ENCODE results near the gene KIAA0513.

The KIAA0513 gene

DNA sequence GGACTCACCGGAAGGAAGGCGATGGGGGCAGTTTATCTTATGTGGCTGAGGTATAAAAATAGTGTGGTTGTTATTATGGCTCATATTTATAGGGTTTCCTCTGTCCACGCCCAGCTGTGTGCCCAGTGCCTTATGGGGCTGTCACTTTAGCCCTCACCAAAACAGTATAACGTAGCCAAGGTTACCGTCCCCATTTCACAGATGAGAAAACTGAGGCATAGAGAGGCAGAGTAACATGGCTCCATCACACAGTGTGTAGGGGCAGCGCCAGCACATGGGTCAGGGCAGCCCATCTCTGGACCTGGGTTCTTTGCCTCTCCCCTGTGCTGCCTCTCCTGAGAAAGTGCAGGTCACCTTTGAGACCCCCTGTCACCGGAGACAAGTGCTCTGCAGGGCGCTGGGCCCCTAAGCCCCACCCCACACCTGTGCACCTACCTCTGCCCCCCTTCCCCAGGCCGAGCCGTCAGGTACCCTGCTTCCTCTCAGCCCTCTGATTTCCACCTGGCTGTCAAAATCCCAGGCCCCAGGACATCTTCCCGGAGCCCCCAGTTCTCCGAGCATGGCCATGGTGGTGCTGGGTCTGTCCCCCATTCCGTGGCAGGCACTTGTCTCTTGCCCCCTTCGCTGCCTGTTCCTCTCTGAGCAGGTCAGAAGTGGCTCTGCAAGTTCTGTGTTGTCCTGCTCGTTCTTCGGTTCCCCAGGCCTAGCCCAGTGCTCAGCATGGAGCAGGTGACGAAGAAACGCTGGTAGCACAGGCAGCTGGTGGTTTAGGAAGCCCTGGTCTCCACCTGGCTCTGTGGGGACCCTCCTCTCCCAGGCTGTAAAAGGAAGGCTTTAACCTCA, 7.2 kb downstream of the KIAA0513 start:
- ATAC-seq = no peak
- Mint-ChIP-seq H3K9me3 (no peaks in the 10 kb centered on the region), H3K4me1 (peaks cover 25% of the 10 kb centered on the region), H3K27me3 (no peaks in the 10 kb centered on the region), H3K4me3 (no peak overlapping the region), H3K27ac (no peak overlapping the region)
- no peak for DNase-seq

DNA sequence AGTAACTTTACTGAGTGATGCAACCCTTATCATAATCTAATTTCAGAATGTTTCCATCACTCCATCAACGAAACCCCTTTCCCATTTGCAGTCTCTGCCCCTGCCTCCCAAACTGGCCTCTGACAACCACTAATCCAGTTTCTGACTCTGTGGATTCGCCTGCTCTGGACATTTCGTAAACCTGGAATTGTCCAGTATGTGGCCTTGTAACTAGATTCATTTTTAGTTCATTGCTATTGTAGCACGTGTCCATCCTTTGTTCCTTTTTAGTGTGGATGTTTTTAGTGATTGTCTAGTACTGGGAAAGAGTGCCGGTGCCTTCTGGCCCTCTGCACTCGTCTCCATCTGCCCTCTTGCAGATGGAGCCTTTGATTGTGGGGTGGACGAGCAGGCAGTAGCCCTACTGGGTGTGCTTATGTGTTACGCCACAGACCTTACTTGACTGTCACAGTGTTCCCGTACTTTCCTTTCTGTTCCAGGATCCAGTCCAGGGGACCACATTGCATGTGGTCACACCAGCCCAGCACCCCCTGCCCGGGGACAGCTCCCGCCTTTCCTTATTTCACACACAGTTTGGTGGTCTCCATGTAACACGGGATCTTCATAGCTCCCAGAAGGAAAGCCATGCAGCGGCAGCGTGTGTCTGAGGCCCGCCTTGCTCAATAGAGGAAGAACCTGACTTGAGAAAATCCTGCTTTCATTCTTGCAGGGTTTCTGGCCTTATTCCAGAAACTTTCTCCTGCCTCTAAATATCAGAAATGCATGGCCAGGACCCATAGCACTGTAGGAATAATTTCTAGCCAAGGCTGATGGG, 8.8 kb downstream of the KIAA0513 start:
- DNase-seq = no peak
- no peaks in the 10 kb centered on the region for H3K27me3 Mint-ChIP-seq
- peak overlapping the region in 1 of 2 donors; percentile 80 for H3K27ac Mint-ChIP-seq
- H3K4me1 Mint-ChIP-seq = peaks cover 14% of the 10 kb centered on the region
- H3K9me3 Mint-ChIP-seq = no peaks in the 10 kb centered on the region
- no peak overlapping the region for H3K4me3 Mint-ChIP-seq
- ATAC-seq = no peak

DNA sequence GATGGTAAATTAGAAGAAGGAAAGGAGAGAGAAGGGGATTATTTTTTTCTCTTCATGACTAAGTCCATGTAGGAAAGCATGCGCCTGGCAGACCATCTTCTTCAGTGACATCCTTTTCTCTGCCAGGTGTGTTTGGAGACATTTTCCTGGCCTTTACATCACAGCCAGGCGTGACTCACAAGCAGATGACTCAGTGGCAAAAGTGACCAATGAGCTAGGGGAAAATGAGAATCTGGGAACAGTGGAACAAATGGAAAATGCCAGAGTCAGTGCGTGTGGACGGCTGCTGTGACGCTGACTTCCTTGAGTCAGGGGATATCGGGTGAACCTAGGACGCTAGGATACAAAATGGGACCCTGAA, 9.4 kb downstream of the KIAA0513 start:
- DNase-seq = no peak
- Mint-ChIP-seq H3K4me1 (peaks cover 14% of the 10 kb centered on the region), H3K4me3 (no peak overlapping the region), H3K27ac (no peak overlapping the region), H3K27me3 (no peaks in the 10 kb centered on the region), H3K9me3 (no peaks in the 10 kb centered on the region)
- no peak for ATAC-seq

DNA sequence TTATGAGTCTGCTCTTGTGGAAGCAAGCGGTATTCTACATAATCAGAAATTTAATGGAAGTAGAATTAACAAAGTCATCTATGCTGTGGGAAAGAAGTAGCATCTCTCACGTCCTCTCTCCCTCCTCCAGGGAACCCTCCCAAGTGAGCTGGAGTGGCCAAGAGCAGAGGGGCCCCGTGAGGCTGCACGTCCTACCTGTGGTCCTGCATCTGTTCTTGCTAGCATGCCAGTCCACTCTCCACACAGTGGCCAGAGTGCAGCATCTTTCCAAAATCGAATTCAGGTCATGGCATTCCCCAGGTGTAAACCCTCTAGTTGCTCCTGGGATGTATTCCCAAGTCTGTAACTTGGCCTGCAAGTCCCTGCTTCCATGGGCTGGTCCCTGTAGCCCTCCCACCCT, 10.1 kb downstream of the KIAA0513 start:
- Mint-ChIP-seq H3K27me3 (no peaks in the 10 kb centered on the region), H3K27ac (no peak overlapping the region), H3K4me1 (peaks cover 14% of the 10 kb centered on the region), H3K4me3 (no peak overlapping the region), H3K9me3 (no peaks in the 10 kb centered on the region)
- DNase-seq = no peak
- ATAC-seq = no peak

DNA sequence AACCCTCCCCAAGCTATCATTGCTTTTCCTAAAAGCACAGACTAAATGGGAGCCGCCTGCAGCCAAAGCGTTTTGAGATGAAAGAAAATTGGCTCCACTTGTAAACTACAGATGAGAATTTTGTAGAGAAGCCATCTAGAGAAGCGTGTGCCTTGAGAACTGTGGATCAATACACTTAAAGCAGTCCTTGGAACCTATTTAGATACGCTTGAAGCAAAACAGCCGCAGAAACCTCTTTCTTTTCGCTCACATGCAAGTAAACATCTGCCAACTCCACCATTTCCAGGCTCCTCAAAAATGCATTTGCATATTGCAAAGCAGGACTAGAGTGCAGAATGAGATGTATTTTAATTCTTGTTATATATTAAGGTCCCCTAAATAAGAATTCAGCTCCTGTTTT, 13.1 kb downstream of the KIAA0513 start:
- no peak for DNase-seq
- ATAC-seq = no peak
- H3K4me1 Mint-ChIP-seq = peaks cover 17% of the 10 kb centered on the region
- no peaks in the 10 kb centered on the region for H3K9me3 Mint-ChIP-seq
- no peak overlapping the region for H3K4me3 Mint-ChIP-seq
- no peaks in the 10 kb centered on the region for H3K27me3 Mint-ChIP-seq
- no peak overlapping the region for H3K27ac Mint-ChIP-seq

DNA sequence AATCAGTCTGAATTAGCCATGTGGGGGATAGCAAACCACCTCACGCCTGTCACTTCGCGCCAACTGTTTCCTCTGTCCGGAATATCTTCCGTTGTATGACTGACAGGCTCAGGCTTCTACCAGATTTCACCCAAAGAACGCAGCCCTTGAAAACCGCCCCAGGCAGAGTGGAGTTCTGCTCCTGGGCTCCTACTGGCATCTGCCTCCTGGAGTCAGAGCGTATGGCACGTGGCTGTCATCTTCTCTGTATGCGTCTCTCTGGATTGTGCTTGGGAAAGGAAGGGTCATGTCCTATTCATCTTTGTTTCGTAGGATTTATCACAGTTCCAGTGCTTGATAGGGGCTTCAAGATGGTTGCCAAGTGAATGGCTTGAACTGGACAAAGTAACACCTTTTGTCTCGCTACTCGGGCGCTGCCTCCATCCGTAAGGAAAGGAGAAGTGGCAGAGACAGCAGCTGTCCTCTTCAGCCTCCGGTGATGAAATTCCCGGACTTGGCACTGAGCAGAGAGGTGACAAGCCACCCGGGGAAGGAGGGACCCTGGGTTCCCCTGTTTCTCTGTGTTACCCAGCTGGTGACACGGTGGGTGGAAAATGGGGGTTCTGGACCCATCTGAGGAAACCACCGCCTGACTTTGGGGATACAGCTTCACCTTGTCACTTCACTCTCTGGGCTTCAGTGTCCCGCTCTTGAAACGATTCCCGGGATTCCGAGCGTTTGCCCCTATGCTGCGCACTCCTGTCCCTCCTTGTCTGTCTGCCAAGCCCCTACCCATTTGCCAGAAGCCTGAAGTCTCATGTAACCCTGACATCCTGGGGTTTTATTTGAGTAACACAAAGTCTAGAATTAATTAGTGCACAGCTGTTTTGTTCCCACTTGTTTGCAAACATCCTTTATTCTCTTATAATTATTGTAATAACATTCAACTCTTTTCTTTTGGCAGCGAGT, 13.9 kb downstream of the KIAA0513 start:
- ATAC-seq (no peak), DNase-seq (no peak)
- no peaks in the 10 kb centered on the region for H3K27me3 Mint-ChIP-seq
- H3K9me3 Mint-ChIP-seq = no peaks in the 10 kb centered on the region
- H3K4me1 Mint-ChIP-seq = peaks cover 20% of the 10 kb centered on the region
- H3K27ac Mint-ChIP-seq = peak overlapping the region in 1 of 2 donors; percentile 55
- no peak overlapping the region for H3K4me3 Mint-ChIP-seq

DNA sequence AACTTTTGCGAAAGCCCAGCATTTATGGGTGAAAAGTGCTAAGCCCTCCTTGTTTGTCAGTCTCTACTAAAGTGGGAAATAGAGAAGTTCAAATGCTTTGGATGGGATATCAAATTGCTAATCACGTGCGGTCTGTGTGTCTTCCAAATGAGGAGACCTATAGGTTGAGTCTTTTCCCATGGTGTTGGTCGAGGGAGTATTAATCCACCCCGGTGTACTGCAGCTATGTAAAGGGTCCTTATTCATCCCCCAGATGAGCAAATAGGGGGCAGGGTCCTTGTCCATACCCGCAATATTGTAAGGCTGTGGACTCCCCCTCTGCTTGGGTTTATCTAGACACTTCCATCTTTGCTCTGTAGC, 14.6 kb downstream of the KIAA0513 start:
- no peak for ATAC-seq
- H3K27ac Mint-ChIP-seq = no peak overlapping the region
- no peaks in the 10 kb centered on the region for H3K9me3 Mint-ChIP-seq
- no peak overlapping the region for H3K4me3 Mint-ChIP-seq
- peaks cover 20% of the 10 kb centered on the region for H3K4me1 Mint-ChIP-seq
- H3K27me3 Mint-ChIP-seq = no peaks in the 10 kb centered on the region
- DNase-seq = no peak

DNA sequence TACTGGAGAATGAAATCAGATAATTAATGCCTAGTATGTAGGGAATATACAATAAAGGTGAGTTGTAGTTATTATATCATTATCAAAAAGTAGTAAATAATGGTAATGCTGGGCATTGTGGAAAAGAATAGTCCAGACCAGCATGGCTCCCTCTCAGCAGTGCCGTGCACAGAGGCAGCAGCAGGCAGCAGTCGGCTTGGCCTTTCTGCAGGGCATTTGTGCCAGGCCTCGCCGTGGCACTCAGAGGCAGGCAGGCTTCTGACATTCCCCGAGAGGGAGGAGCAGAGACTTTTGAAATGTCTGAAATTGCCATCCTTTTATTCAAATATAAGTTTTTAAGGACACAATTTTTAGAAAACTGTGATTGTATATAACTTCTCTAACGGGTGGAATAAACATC, 15.0 kb downstream of the KIAA0513 start:
- DNase-seq = no peak
- Mint-ChIP-seq H3K27ac (no peak overlapping the region), H3K4me3 (no peak overlapping the region), H3K4me1 (peaks cover 22% of the 10 kb centered on the region), H3K27me3 (no peaks in the 10 kb centered on the region), H3K9me3 (no peaks in the 10 kb centered on the region)
- no peak for ATAC-seq

DNA sequence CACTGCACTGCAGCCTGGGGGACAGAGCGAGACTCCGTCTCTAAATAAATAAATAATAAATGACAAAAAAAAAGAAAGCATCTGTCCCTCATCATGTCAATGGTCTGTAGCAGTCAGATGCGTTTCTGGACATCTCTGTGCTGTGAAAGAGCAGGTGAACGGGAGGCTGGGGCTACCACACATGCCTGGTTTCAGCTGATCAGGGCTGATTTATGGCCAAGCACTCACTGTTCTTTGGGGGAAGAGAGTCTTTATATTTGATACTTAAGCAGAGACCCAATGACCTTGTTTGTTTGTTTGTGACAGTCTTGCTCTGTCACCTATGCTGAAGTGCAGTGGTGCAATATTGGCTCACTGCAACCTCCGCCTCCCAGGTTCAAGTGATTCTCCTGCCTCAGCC, 17.5 kb downstream of the KIAA0513 start:
- Mint-ChIP-seq H3K27ac (no peak overlapping the region), H3K27me3 (no peaks in the 10 kb centered on the region), H3K4me3 (no peak overlapping the region), H3K4me1 (peaks cover 35% of the 10 kb centered on the region), H3K9me3 (no peaks in the 10 kb centered on the region)
- DNase-seq (no peak), ATAC-seq (no peak)

DNA sequence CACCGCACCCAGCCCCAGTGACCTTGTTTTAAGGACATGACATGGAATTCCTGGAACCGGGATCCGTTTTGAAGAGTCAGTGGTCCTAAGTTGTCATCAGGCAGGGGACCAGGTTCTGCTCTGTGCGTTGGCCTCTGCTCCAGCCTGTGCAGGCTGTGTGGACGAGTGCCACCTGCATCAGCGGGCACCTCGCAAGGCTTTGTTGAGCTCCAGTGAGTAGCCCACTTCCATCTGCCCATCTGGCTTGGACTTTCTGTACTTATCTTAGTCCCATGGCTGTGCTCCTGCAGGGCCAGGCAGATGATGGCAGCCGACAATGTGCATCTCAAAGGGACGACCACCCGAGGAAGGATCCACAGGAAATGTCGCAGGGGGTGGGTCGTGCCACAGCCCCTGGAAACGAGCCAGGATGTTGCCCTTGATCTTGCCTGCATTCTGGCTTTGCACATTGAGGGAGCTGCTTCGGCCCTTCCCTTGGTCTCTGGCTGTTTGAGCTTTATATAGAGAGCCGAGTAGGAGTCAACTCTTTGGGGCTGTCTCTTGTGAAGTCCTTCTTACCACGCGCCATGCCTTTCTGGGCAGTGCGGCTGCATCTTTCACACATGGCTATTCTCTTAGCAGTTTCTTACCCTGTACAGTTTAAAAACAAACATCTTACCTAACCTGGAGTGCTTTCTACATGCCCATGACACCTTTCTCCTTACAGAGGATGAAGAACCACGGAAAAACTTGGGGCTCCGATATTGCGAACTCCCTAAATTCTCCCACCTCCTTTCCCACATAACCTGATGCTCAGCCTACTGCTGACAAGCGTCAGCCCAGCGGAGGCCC, 18.3 kb downstream of the KIAA0513 start:
- no peak for DNase-seq
- ATAC-seq = no peak
- Mint-ChIP-seq H3K27ac (peak overlapping the region in 1 of 2 donors; percentile 19), H3K4me3 (no peak overlapping the region), H3K4me1 (peaks cover 42% of the 10 kb centered on the region), H3K9me3 (no peaks in the 10 kb centered on the region), H3K27me3 (no peaks in the 10 kb centered on the region)

DNA sequence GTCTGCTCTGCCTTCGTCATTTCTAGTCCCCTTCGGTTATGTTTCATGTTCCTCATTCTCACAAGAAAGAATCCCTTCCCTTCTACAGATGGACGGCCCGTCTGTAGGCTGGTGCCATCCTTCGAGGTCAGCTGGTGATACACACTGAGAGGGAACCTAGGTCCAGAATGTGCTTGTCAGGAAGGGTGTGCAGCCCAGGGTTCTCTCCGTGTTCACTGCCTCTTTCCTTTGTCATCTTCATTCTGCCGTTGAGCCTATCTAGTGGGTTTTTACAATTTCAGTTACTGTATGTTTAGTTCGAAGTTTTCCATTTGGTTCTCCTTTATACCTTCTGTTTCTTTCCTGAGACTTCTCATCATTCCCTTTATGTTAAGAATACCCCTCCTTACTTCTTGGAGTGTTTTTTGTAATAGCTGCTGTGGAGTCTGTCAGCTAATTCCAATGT, 18.9 kb downstream of the KIAA0513 start:
- no peak for DNase-seq
- peaks cover 43% of the 10 kb centered on the region for H3K4me1 Mint-ChIP-seq
- peak overlapping the region in 1 of 2 donors; percentile 42 for H3K27ac Mint-ChIP-seq
- H3K27me3 Mint-ChIP-seq = no peaks in the 10 kb centered on the region
- no peak for ATAC-seq
- H3K4me3 Mint-ChIP-seq = no peak overlapping the region
- H3K9me3 Mint-ChIP-seq = no peaks in the 10 kb centered on the region

DNA sequence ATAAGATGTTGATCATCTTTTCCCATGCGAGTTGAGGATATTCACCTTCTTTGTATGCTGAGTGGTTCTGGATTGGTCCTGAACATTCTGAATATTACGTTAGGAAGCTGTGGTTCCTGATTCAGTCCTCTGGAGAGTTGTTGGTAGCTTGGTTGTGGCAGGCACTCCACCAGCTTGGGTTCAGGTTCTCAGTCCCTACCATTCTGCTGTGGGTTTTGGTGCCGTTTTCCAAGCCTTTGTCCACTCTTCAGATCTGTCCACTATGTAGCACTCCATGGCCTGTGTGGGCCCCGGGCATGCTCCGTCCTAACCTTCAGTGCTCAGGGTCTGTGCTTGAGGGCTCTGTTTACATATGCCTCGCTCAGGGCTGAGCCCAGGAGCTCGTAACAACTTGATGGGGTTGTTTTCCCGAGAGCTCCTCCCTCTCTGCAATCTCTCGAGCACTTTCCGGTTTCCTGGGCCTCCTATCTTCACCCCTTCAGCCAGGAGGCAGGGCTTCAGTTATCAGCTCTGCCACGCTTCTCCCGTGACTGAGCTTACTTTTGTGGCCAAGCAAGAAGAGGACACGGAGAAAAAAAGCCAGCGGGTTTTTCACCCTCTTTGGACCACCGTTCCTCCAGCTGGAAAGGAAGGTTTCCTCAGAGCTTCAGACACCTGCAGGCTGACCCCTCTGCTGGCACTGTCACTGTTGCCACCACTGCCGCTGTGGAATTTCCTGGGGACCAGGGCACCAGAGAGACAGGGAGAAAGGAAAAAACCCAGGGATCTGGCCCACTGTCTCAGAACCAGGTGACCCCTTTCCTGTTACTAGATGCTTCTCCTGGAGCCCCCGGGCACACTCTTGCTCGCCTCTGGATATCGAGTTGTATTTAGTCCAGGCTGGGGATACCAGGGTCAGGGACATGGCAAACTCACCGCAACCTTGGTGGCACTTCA, 19.6 kb downstream of the KIAA0513 start:
- peak overlapping the region in 1 of 2 donors; percentile 81 for H3K27ac Mint-ChIP-seq
- H3K27me3 Mint-ChIP-seq = no peaks in the 10 kb centered on the region
- no peaks in the 10 kb centered on the region for H3K9me3 Mint-ChIP-seq
- peaks cover 43% of the 10 kb centered on the region for H3K4me1 Mint-ChIP-seq
- no peak for DNase-seq
- ATAC-seq = peak; percentile 66
- peak overlapping the region; percentile 69 to 70 for H3K4me3 Mint-ChIP-seq

DNA sequence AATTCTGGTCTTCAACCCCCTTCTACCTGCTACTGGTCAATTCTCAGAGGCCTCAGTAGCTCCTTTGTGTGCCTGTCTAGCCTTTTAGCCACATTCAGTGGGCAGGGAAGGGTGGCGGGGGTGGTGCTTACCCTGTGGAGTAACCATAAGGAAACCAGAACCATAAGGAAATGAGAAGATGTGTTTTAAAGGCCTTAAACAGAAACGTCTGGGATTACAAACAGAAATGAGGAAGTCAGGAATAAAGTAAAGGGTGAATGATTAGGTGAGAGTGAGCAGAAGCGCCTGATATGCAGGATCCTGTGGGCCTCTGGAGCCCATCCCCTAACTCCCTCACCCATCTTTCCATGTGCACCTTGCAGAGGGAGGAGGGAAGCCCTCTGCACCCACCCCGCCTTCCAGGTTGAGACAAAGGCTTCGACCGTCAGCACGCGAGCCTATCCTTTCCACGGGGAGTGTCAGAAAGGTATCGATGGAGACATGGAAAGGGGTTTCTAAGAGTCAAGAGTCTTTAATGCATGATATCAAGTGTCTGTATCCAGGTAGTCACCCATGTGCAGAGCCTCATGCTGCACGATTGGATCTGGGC, 20.4 kb downstream of the KIAA0513 start:
- DNase-seq (no peak), ATAC-seq (no peak)
- Mint-ChIP-seq H3K4me1 (peaks cover 43% of the 10 kb centered on the region), H3K4me3 (peak overlapping the region; percentile 69 to 70), H3K9me3 (no peaks in the 10 kb centered on the region), H3K27ac (peak overlapping the region in 1 of 2 donors; percentile 81), H3K27me3 (no peaks in the 10 kb centered on the region)
